Measurements from ENCODE around the gene ADORA2A.

The ADORA2A gene

GRCh38 chr22:24390576-24390975, 36.8 kb upstream of the ADORA2A start:
- Histone ChIP-seq H3K4me3 (ENCODE audit: low read length) (no peak overlapping the region), H3K27me3 (ENCODE audit: control insufficient read depth, low read length) (no peaks in the 10 kb centered on the region), H3K9me3 (ENCODE audit: control insufficient read depth, insufficient read depth, low read length) (no peaks in the 10 kb centered on the region), H3K4me2 (ENCODE audit: low read length) (no peak overlapping the region), H3K9me2 (replicated peaks; ENCODE audit: control insufficient read depth, low read length) (no peaks in the 10 kb centered on the region), H3K27ac (ENCODE audit: low read depth, low read length) (no peak overlapping the region), H3K36me3 (ENCODE audit: control insufficient read depth, low read length) (peaks cover 48% of the 10 kb centered on the region), H4K20me1 (ENCODE audit: control insufficient read depth, insufficient read depth, low read depth, low read length) (0 out of 2 replicates have a peak, but pooled peaks cover 3% of the 10 kb centered on the region), H3K79me2 (ENCODE audit: control insufficient read depth, low read length) (peaks cover 18% of the 10 kb centered on the region), H3K4me1 (ENCODE audit: control insufficient read depth, low read length) (peaks cover 26% of the 10 kb centered on the region), H3F3A (ENCODE audit: control insufficient read depth, insufficient read depth) (peaks cover 1% of the 10 kb centered on the region; the same call in 1 of the 2 replicates)
- TF ChIP-seq CTCF (IDR thresholded peaks at IDR 0.05; ENCODE audit: low read depth, low read length, poor library complexity, severe bottlenecking): no peak
- TF ChIP-seq EZH2phosphoT487 (IDR thresholded peaks at IDR 0.05; ENCODE audit: borderline replicate concordance, low read length): no peak

- peaks cover 59% of the 10 kb centered on the region for H3K36me3 ChIP-seq (ENCODE audit: control insufficient read depth, low read length)
- H3F3A ChIP-seq (ENCODE audit: control insufficient read depth, insufficient read depth): peaks cover 2% of the 10 kb centered on the region; the same call in 1 of the 2 replicates
- peaks cover 19% of the 10 kb centered on the region for H3K79me2 ChIP-seq (ENCODE audit: control insufficient read depth, low read length)
- no peak overlapping the region for H3K27ac ChIP-seq (ENCODE audit: low read depth, low read length)
- peaks cover 39% of the 10 kb centered on the region for H3K4me1 ChIP-seq (ENCODE audit: control insufficient read depth, low read length)
- no peaks in the 10 kb centered on the region for H3K9me3 ChIP-seq (ENCODE audit: control insufficient read depth, insufficient read depth, low read length)
- H3K9me2 ChIP-seq (replicated peaks; ENCODE audit: control insufficient read depth, low read length): no peaks in the 10 kb centered on the region
- no peak overlapping the region for H3K4me3 ChIP-seq (ENCODE audit: low read length)
- no peak for TF ChIP-seq EZH2phosphoT487 (IDR thresholded peaks at IDR 0.05; ENCODE audit: borderline replicate concordance, low read length)
- no peak for TF ChIP-seq CTCF (IDR thresholded peaks at IDR 0.05; ENCODE audit: low read depth, low read length, poor library complexity, severe bottlenecking)
- H3K4me2 ChIP-seq (ENCODE audit: low read length): no peak overlapping the region
- 0 out of 2 replicates have a peak, but pooled peaks cover 3% of the 10 kb centered on the region for H4K20me1 ChIP-seq (ENCODE audit: control insufficient read depth, insufficient read depth, low read depth, low read length)
- H3K27me3 ChIP-seq (ENCODE audit: control insufficient read depth, low read length): no peaks in the 10 kb centered on the region
These were observed 35.6 kb upstream of the ADORA2A start for GRCh38 chr22:24391836-24392217.

DNA sequence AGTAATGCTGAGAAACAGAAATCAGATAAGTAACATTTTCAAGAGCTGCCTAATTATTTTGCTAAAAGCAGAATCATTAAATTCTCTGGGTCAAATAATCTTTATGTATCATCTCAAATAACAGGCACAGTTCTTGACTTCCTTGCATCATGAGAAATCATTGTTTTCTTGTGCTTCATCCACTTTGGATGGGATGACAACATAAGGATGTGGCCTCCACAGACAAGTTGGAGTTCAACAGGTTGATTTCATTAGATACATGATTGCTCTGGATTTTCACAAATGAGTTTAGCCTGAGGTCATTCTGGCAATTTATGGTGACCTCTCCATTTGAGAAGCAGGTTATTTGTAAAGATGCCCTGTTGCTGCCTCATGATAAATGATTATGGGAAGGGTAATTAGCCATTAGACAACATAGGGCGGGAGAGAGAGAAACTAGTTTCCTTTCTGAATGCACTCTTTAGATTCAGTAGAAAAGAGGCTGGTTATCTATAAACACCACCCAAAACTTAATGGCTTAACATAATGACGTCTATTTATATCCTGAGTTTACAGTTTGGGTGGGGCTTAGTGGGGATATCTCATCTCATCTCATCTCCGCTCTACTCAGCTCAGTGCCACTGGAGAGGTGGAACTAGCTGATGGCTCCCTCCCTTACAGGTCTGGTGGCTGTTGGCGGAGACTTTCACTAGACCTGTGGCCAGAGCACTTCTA, 35.0 kb upstream of the ADORA2A start:
- TF ChIP-seq EZH2phosphoT487 (IDR thresholded peaks at IDR 0.05; ENCODE audit: borderline replicate concordance, low read length) (no peak), CTCF (IDR thresholded peaks at IDR 0.05; ENCODE audit: low read depth, low read length, poor library complexity, severe bottlenecking) (no peak)
- H3K36me3 ChIP-seq (ENCODE audit: control insufficient read depth, low read length): peaks cover 60% of the 10 kb centered on the region
- peaks cover 44% of the 10 kb centered on the region for H3K4me1 ChIP-seq (ENCODE audit: control insufficient read depth, low read length)

More for the DNA sequence above, 35.0 kb upstream of the ADORA2A start:
- no peak overlapping the region for H3K4me3 ChIP-seq (ENCODE audit: low read length)
- 0 out of 2 replicates have a peak, but pooled peaks cover 3% of the 10 kb centered on the region for H4K20me1 ChIP-seq (ENCODE audit: control insufficient read depth, insufficient read depth, low read depth, low read length)
- peaks cover 23% of the 10 kb centered on the region for H3K79me2 ChIP-seq (ENCODE audit: control insufficient read depth, low read length)
- H3K27ac ChIP-seq (ENCODE audit: low read depth, low read length): no peak overlapping the region
- no peak overlapping the region for H3K4me2 ChIP-seq (ENCODE audit: low read length)
- no peaks in the 10 kb centered on the region for H3K27me3 ChIP-seq (ENCODE audit: control insufficient read depth, low read length)
- H3F3A ChIP-seq (ENCODE audit: control insufficient read depth, insufficient read depth): peaks cover 4% of the 10 kb centered on the region; the same call in 1 of the 2 replicates
- H3K9me3 ChIP-seq (ENCODE audit: control insufficient read depth, insufficient read depth, low read length): no peaks in the 10 kb centered on the region
- no peaks in the 10 kb centered on the region for H3K9me2 ChIP-seq (replicated peaks; ENCODE audit: control insufficient read depth, low read length)
